NB4 (cell line): ENCODE measurements around the gene CTNNAL1.

Source experiments
- MYC ChIP-seq: IDR thresholded peaks from 2 replicates; pipeline ENCODE4 v1.6.1; 2011; ENCODE audit warnings: low read depth, low read length
- POLR2A ChIP-seq: IDR thresholded peaks from 2 replicates; pipeline ENCODE4 v1.6.1; 2011; ENCODE audit warnings: mild to moderate bottlenecking; ENCODE audit not compliant: insufficient read length; ENCODE audit errors: extremely low read depth
- TF ChIP-seq, protein P1 (sequence below): IDR thresholded peaks from one replicate; pipeline ENCODE4 v1.5.1; 2012; ENCODE audit warnings: low read depth, low read length
- TF ChIP-seq, protein P2 (sequence below): IDR thresholded peaks from 2 replicates; pipeline ENCODE4 v1.6.1; 2011; ENCODE audit warnings: low read depth, low read length

DNA sequence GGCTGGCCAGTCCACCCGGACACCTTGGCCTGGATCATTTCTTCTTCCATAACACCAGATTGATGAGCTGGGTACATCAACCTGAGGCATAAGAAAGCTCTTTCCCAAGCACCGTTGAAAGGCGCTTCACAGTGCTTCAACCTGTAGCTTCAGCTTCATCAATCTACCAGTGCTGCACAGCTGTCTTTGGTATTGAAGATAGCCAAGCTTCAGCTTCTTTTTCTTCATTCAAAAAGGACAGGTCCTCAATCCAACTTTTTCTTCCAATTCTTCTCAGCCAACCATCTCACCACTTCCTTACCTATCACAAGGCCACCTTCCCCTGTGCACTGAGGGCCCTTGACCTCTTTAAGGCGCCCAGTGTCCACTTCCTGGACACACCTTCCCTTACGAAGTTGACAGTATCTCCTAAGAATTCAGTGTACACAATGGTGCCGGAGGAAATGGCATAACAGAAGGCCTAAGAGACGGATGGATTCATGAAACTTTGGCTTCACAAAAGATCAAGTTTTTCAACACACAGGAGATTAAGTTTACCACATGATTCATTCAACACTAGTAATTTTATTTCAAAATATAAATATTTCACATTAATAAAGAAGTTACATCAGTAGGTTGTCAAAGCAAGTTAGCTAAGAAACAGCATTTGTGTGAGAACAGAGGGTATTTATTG, 1.4 kb upstream of the CTNNAL1 start:
- TF ChIP-seq, protein P1, sequence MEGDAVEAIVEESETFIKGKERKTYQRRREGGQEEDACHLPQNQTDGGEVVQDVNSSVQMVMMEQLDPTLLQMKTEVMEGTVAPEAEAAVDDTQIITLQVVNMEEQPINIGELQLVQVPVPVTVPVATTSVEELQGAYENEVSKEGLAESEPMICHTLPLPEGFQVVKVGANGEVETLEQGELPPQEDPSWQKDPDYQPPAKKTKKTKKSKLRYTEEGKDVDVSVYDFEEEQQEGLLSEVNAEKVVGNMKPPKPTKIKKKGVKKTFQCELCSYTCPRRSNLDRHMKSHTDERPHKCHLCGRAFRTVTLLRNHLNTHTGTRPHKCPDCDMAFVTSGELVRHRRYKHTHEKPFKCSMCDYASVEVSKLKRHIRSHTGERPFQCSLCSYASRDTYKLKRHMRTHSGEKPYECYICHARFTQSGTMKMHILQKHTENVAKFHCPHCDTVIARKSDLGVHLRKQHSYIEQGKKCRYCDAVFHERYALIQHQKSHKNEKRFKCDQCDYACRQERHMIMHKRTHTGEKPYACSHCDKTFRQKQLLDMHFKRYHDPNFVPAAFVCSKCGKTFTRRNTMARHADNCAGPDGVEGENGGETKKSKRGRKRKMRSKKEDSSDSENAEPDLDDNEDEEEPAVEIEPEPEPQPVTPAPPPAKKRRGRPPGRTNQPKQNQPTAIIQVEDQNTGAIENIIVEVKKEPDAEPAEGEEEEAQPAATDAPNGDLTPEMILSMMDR, result no peak
- TF ChIP-seq, protein P2, sequence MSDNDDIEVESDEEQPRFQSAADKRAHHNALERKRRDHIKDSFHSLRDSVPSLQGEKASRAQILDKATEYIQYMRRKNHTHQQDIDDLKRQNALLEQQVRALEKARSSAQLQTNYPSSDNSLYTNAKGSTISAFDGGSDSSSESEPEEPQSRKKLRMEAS, result no peak
- TF ChIP-seq POLR2A (no peak), MYC (no peak)
